WTC11 (cell line): Measurements from ENCODE around the gene TMEM141. TPM values are rescaled to one million over a fixed set of nuclear protein-coding genes. Genes with fewer than 3 reads are reported as not detected.

ENCODE experiments used
- ATAC-seq: fragments of 200-7000 bp; cut with Tn5 transposase; 2 replicates; pipeline ENCODE4 v1.10.0; 2021; ENCODE audit warnings: mild to moderate bottlenecking, moderate library complexity
- CTCF ChIA-PET: fragments of 300-600 bp; sonication (Branson Sonifier 250); formaldehyde crosslinking; loops from one replicate; lab custom pipeline; 2021; ENCODE audit warnings: antibody characterized with exemption; lab: Charles Lee
- POLR2A ChIA-PET: fragments of 350-600 bp; sonication (Branson Sonifier 250); formaldehyde crosslinking; loops from one replicate; lab custom pipeline; 2021; ENCODE audit warnings: antibody characterized with exemption; lab: Charles Lee
- DNase-seq: peaks from one replicate; pipeline ENCODE4 v3.0.0; 2021; ENCODE audit warnings: low spot score
- H3K27ac Mint-ChIP-seq: 2 replicates; pipeline ENCODE4 v1.8.0; 2021; ENCODE audit warnings: mixed read lengths
- H3K27me3 Mint-ChIP-seq: 2 replicates; pipeline ENCODE4 v1.8.0; 2021; ENCODE audit warnings: low read depth, mild to moderate bottlenecking, moderate library complexity, mixed read lengths
- H3K36me3 Mint-ChIP-seq: 2 replicates; pipeline ENCODE4 v1.8.0; 2021; ENCODE audit warnings: mixed read lengths
- H3K4me1 Mint-ChIP-seq: 2 replicates; pipeline ENCODE4 v1.8.0; 2022; ENCODE audit warnings: mixed read lengths
- H3K4me3 Mint-ChIP-seq: 2 replicates; pipeline ENCODE4 v1.8.0; 2021; ENCODE audit warnings: mild to moderate bottlenecking, moderate library complexity, mixed read lengths
- H3K9me3 Mint-ChIP-seq: 2 replicates; pipeline ENCODE4 v1.8.0; 2021; ENCODE audit warnings: mixed read lengths
- CBFB ChIP-seq: sonication (generic); formaldehyde crosslinking; IDR thresholded peaks from 2 replicates; pipeline ENCODE4 v1.8.1; 2022; ENCODE audit warnings: mild to moderate bottlenecking, low read depth, missing genetic modification reagents
- GABPB1 ChIP-seq: sonication (generic); formaldehyde crosslinking; IDR thresholded peaks from 2 replicates; pipeline ENCODE4 v1.8.1; 2023; ENCODE audit warnings: mild to moderate bottlenecking, missing genetic modification reagents
- GRHL2 ChIP-seq: fragments of 250-450 bp; sonication (Bioruptor Pico); IDR thresholded peaks from 2 replicates; pipeline ENCODE4 v1.8.0; 2022; ENCODE audit warnings: mild to moderate bottlenecking, moderate library complexity; ENCODE audit not compliant: insufficient replicate concordance, severe bottlenecking
- JUN ChIP-seq: sonication (generic); formaldehyde crosslinking; IDR thresholded peaks from 2 replicates; pipeline ENCODE4 v1.8.0; 2023; ENCODE audit warnings: mild to moderate bottlenecking, missing genetic modification reagents
- MYBL2 ChIP-seq: sonication (generic); formaldehyde crosslinking; IDR thresholded peaks from 2 replicates; pipeline ENCODE4 v1.8.1; 2023; ENCODE audit warnings: mild to moderate bottlenecking, moderate library complexity, missing genetic modification reagents
- NFATC4 ChIP-seq: fragments of 250-450 bp; sonication (Bioruptor Pico); IDR thresholded peaks from 2 replicates; pipeline ENCODE4 v1.9.0; 2021; ENCODE audit warnings: mild to moderate bottlenecking
- NFE2L1 ChIP-seq: sonication (generic); formaldehyde crosslinking; IDR thresholded peaks from 2 replicates; pipeline ENCODE4 v1.8.1; 2023; ENCODE audit warnings: missing genetic modification reagents
- NFYB ChIP-seq: sonication (generic); formaldehyde crosslinking; conservative IDR thresholded peaks from 2 replicates; pipeline ENCODE4 v1.8.0; 2022; ENCODE audit warnings: low read depth, missing genetic modification reagents
- NR3C1 ChIP-seq: sonication (generic); formaldehyde crosslinking; conservative IDR thresholded peaks from 2 replicates; pipeline ENCODE4 v1.8.1; 2023; ENCODE audit warnings: low read depth, mild to moderate bottlenecking, missing genetic modification reagents
- PRRX2 ChIP-seq: fragments of 250-450 bp; sonication (Bioruptor Pico); IDR thresholded peaks from 2 replicates; pipeline ENCODE4 v1.8.0; 2021; ENCODE audit warnings: mild to moderate bottlenecking
- SMAD4 ChIP-seq: sonication (generic); formaldehyde crosslinking; IDR thresholded peaks from 2 replicates; pipeline ENCODE4 v1.8.0; 2022; ENCODE audit warnings: mild to moderate bottlenecking, missing genetic modification reagents
- TCF7 ChIP-seq: sonication (generic); formaldehyde crosslinking; IDR thresholded peaks from 2 replicates; pipeline ENCODE4 v1.8.0; 2022; ENCODE audit warnings: mild to moderate bottlenecking, low read depth, missing genetic modification reagents, moderate library complexity
- TEAD1 ChIP-seq: sonication (generic); formaldehyde crosslinking; IDR thresholded peaks from 2 replicates; pipeline ENCODE4 v1.8.0; 2022; ENCODE audit warnings: mild to moderate bottlenecking, missing genetic modification reagents
- TP53 ChIP-seq: sonication (generic); formaldehyde crosslinking; IDR thresholded peaks from 2 replicates; pipeline ENCODE4 v1.8.1; 2023; ENCODE audit warnings: mild to moderate bottlenecking, missing genetic modification reagents
- ZBTB21 ChIP-seq: sonication (generic); formaldehyde crosslinking; IDR thresholded peaks from 2 replicates; pipeline ENCODE4 v1.8.1; 2023; ENCODE audit warnings: mild to moderate bottlenecking, missing genetic modification reagents, borderline replicate concordance
- ZNF121 ChIP-seq: sonication (generic); formaldehyde crosslinking; IDR thresholded peaks from 2 replicates; pipeline ENCODE4 v1.8.0; 2023; ENCODE audit warnings: missing genetic modification reagents
- ZNF671 ChIP-seq: fragments of 250-450 bp; sonication (Bioruptor Pico); IDR thresholded peaks from 2 replicates; pipeline ENCODE4 v1.8.0; 2021; ENCODE audit warnings: mild to moderate bottlenecking
- total RNA-seq: library from RNA; stranded (reverse); gene quantifications from 3 replicates; pipeline ENCODE4 v1.2.3, GENCODE V29; 2021
- TF ChIP-seq, protein P1 (sequence below): fragments of 250-450 bp; sonication (Bioruptor Pico); IDR thresholded peaks from 2 replicates; pipeline ENCODE4 v2.1.2; 2022; ENCODE audit warnings: mild to moderate bottlenecking, moderate library complexity
- TF ChIP-seq, protein P2 (sequence below): sonication (generic); formaldehyde crosslinking; IDR thresholded peaks from 2 replicates; pipeline ENCODE4 v1.8.1; 2022; ENCODE audit warnings: low read depth, mild to moderate bottlenecking, moderate library complexity, missing genetic modification reagents, borderline replicate concordance
- TF ChIP-seq, protein P3 (sequence below): sonication (generic); formaldehyde crosslinking; IDR thresholded peaks from 2 replicates; pipeline ENCODE4 v1.8.1; 2022; ENCODE audit warnings: low read depth, missing genetic modification reagents, borderline replicate concordance
- TF ChIP-seq, protein P4 (sequence below): sonication (generic); formaldehyde crosslinking; IDR thresholded peaks from 2 replicates; pipeline ENCODE4 v1.8.1; 2023; ENCODE audit warnings: mild to moderate bottlenecking, moderate library complexity, missing genetic modification reagents
- TF ChIP-seq, protein P5 (sequence below): fragments of 250-450 bp; sonication (Bioruptor Pico); IDR thresholded peaks from 2 replicates; pipeline ENCODE4 v1.9.0; 2021; ENCODE audit warnings: mild to moderate bottlenecking
- TF ChIP-seq, protein P6 (sequence below): sonication (generic); formaldehyde crosslinking; IDR thresholded peaks from 2 replicates; pipeline ENCODE4 v1.8.0; 2023; ENCODE audit warnings: missing genetic modification reagents, mild to moderate bottlenecking, borderline replicate concordance

TMEM141 gene
- total RNA-seq, 1 experiment from 2014 or later: 72.0 TPM

DNA sequence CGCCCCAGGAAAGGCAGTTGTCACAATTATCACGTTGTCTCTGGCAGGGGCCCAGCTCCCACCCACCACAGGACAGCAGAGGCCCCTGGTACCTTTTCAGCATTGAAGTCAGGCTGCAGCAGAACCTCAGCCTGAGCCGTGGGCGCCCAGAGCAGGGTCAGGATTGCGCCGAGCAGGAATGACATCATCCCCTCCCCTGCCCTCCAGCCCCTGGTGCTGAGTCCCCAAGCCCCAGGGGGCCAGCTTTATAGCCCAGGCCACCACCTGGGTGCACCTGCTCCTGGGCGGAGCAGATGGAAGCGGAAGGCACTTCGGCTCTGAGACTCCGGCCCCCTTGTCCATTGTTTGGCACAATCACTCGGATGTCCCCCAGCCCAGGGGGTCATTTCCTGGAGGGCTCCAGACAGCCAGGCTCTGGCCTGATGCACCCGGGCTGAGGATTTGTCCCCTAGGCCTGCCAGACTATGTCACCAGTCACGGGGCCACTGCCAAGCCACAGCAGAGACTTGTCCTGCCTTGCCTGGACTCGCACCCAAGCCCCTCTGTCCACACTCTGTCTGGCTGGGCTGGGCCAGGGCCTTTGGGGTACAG is 26.7 kb upstream of the TMEM141 start, which contains the start of gene LCN15:
Gene LCN15, minus strand, starts transcription at position 218 of the 591 bp plus-strand sequence. Its CDS starts 30 bp downstream, at position 188.
- Mint-ChIP-seq H3K27me3 (peaks cover 14% of the 10 kb centered on the region), H3K27ac (peak within 1 kb of the TSS; percentile 80; the same call in 1 of the 2 replicates), H3K4me1 (peaks cover 11% of the 10 kb centered on the region), H3K36me3 (no peaks in the 10 kb centered on the region; the same call in 1 of the 2 replicates), H3K4me3 (peak within 1 kb of the TSS; percentile 67), H3K9me3 (peaks cover 7% of the 10 kb centered on the region)
- DNase-seq (peak; percentile 14), ATAC-seq (no peak)
- TF ChIP-seq, protein P1, sequence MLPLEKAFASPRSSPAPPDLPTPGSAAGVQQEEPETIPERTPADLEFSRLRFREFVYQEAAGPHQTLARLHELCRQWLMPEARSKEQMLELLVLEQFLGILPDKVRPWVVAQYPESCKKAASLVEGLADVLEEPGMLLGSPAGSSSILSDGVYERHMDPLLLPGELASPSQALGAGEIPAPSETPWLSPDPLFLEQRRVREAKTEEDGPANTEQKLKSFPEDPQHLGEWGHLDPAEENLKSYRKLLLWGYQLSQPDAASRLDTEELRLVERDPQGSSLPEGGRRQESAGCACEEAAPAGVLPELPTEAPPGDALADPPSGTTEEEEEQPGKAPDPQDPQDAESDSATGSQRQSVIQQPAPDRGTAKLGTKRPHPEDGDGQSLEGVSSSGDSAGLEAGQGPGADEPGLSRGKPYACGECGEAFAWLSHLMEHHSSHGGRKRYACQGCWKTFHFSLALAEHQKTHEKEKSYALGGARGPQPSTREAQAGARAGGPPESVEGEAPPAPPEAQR (CRISPR knock-in tag): no peak
- TF ChIP-seq CBFB (CRISPR knock-in tag) (no peak), PRRX2 (CRISPR knock-in tag) (no peak), NFATC4 (CRISPR knock-in tag) (no peak), NR3C1 (CRISPR knock-in tag) (no peak), ZNF121 (CRISPR knock-in tag) (no peak), TCF7 (CRISPR knock-in tag) (no peak), ZNF671 (CRISPR knock-in tag) (no peak), NFE2L1 (no peak), TP53 (no peak)
- TF ChIP-seq, protein P2, sequence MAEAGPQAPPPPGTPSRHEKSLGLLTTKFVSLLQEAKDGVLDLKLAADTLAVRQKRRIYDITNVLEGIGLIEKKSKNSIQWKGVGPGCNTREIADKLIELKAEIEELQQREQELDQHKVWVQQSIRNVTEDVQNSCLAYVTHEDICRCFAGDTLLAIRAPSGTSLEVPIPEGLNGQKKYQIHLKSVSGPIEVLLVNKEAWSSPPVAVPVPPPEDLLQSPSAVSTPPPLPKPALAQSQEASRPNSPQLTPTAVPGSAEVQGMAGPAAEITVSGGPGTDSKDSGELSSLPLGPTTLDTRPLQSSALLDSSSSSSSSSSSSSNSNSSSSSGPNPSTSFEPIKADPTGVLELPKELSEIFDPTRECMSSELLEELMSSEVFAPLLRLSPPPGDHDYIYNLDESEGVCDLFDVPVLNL (CRISPR knock-in tag): no peak
- TF ChIP-seq, protein P3, sequence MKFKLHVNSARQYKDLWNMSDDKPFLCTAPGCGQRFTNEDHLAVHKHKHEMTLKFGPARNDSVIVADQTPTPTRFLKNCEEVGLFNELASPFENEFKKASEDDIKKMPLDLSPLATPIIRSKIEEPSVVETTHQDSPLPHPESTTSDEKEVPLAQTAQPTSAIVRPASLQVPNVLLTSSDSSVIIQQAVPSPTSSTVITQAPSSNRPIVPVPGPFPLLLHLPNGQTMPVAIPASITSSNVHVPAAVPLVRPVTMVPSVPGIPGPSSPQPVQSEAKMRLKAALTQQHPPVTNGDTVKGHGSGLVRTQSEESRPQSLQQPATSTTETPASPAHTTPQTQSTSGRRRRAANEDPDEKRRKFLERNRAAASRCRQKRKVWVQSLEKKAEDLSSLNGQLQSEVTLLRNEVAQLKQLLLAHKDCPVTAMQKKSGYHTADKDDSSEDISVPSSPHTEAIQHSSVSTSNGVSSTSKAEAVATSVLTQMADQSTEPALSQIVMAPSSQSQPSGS (CRISPR knock-in tag): no peak
- TF ChIP-seq, protein P4, sequence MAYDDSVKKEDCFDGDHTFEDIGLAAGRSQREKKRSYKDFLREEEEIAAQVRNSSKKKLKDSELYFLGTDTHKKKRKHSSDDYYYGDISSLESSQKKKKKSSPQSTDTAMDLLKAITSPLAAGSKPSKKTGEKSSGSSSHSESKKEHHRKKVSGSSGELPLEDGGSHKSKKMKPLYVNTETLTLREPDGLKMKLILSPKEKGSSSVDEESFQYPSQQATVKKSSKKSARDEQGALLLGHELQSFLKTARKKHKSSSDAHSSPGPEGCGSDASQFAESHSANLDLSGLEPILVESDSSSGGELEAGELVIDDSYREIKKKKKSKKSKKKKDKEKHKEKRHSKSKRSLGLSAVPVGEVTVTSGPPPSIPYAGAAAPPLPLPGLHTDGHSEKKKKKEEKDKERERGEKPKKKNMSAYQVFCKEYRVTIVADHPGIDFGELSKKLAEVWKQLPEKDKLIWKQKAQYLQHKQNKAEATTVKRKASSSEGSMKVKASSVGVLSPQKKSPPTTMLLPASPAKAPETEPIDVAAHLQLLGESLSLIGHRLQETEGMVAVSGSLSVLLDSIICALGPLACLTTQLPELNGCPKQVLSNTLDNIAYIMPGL: no peak
- TF ChIP-seq, protein P5, sequence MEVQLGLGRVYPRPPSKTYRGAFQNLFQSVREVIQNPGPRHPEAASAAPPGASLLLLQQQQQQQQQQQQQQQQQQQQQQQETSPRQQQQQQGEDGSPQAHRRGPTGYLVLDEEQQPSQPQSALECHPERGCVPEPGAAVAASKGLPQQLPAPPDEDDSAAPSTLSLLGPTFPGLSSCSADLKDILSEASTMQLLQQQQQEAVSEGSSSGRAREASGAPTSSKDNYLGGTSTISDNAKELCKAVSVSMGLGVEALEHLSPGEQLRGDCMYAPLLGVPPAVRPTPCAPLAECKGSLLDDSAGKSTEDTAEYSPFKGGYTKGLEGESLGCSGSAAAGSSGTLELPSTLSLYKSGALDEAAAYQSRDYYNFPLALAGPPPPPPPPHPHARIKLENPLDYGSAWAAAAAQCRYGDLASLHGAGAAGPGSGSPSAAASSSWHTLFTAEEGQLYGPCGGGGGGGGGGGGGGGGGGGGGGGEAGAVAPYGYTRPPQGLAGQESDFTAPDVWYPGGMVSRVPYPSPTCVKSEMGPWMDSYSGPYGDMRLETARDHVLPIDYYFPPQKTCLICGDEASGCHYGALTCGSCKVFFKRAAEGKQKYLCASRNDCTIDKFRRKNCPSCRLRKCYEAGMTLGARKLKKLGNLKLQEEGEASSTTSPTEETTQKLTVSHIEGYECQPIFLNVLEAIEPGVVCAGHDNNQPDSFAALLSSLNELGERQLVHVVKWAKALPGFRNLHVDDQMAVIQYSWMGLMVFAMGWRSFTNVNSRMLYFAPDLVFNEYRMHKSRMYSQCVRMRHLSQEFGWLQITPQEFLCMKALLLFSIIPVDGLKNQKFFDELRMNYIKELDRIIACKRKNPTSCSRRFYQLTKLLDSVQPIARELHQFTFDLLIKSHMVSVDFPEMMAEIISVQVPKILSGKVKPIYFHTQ (CRISPR knock-in tag): no peak
- CTCF ChIA-PET: interaction anchor here (0.5 to 3.7 kb wide), 2 partner anchors 36 to 459 kb away, joined by 5 to 23 read pairs; no protein-coding TSS in a partner anchor
- POLR2A ChIA-PET: interaction anchor here (0.6 kb wide), 1 partner anchor 653 kb away, joined by 4 read pairs; no protein-coding TSS in a partner anchor

DNA sequence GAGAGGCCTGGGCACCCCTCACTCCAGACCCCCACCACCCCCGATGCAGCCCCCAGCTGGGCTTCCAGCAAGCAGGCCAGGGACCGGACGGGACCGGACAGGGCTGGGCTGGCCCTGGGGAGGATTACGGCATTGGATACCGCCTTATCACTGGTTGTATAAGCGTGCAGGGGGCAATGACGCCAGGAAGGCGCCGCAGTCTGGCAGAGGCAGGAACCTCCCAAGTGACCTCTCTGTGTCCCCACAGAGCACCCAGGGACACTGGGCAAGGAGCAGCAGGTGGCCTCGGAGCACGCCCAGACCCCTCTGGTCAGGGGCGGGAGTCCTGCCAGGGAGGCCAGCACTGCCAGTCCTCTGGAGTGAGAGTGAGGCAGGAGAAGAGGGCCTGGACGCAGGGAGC is 26.1 kb upstream of the TMEM141 start:
- H3K4me3 Mint-ChIP-seq: no peak overlapping the region
- H3K27ac Mint-ChIP-seq: no peak overlapping the region
- ChIA-PET POLR2A (no interaction called here), CTCF (interaction anchor here (0.5 kb wide), 1 partner anchor 458 kb away, joined by 5 read pairs; no protein-coding TSS in a partner anchor)
- DNase-seq: peak; percentile 7
- H3K27me3 Mint-ChIP-seq: peaks cover 14% of the 10 kb centered on the region
- H3K36me3 Mint-ChIP-seq: no peaks in the 10 kb centered on the region; the same call in 1 of the 2 replicates
- H3K9me3 Mint-ChIP-seq: peaks cover 7% of the 10 kb centered on the region
- no peak for ATAC-seq
- H3K4me1 Mint-ChIP-seq: peaks cover 10% of the 10 kb centered on the region
- TF ChIP-seq, protein P6, sequence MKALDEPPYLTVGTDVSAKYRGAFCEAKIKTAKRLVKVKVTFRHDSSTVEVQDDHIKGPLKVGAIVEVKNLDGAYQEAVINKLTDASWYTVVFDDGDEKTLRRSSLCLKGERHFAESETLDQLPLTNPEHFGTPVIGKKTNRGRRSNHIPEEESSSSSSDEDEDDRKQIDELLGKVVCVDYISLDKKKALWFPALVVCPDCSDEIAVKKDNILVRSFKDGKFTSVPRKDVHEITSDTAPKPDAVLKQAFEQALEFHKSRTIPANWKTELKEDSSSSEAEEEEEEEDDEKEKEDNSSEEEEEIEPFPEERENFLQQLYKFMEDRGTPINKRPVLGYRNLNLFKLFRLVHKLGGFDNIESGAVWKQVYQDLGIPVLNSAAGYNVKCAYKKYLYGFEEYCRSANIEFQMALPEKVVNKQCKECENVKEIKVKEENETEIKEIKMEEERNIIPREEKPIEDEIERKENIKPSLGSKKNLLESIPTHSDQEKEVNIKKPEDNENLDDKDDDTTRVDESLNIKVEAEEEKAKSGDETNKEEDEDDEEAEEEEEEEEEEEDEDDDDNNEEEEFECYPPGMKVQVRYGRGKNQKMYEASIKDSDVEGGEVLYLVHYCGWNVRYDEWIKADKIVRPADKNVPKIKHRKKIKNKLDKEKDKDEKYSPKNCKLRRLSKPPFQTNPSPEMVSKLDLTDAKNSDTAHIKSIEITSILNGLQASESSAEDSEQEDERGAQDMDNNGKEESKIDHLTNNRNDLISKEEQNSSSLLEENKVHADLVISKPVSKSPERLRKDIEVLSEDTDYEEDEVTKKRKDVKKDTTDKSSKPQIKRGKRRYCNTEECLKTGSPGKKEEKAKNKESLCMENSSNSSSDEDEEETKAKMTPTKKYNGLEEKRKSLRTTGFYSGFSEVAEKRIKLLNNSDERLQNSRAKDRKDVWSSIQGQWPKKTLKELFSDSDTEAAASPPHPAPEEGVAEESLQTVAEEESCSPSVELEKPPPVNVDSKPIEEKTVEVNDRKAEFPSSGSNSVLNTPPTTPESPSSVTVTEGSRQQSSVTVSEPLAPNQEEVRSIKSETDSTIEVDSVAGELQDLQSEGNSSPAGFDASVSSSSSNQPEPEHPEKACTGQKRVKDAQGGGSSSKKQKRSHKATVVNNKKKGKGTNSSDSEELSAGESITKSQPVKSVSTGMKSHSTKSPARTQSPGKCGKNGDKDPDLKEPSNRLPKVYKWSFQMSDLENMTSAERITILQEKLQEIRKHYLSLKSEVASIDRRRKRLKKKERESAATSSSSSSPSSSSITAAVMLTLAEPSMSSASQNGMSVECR: no peak
- TF ChIP-seq MYBL2: no peak
- TF ChIP-seq SMAD4: no peak
- no peak for TF ChIP-seq GABPB1 (CRISPR knock-in tag)
- no peak for TF ChIP-seq ZBTB21 (CRISPR knock-in tag)
- no peak for TF ChIP-seq NFYB (CRISPR knock-in tag)
- no peak for TF ChIP-seq TP53
- no peak for TF ChIP-seq GRHL2 (CRISPR knock-in tag)
- no peak for TF ChIP-seq TEAD1 (CRISPR knock-in tag)
- no peak for TF ChIP-seq JUN (CRISPR knock-in tag)
